ENCODE measurements around the gene ADA.

ADA gene

GRCh38 chr20:44579313-44580081 is 72.0 kb downstream of the ADA start:
- no peak for DNase-seq

GRCh38 chr20:44576297-44576696 is 75.2 kb downstream of the ADA start:
- DNase-seq, result peak; percentile 72

GRCh38 chr20:44574372-44574771 is 77.1 kb downstream of the ADA start:
- DNase-seq, result no peak

- no peak for DNase-seq
These were observed 78.0 kb downstream of the ADA start for GRCh38 chr20:44573501-44573869.

- peak; percentile 94 for DNase-seq
These were observed 78.7 kb downstream of the ADA start for GRCh38 chr20:44572551-44573500.

GRCh38 chr20:44571362-44571988 is 80.0 kb downstream of the ADA start:
- peak; percentile 40 for DNase-seq

- DNase-seq, result no peak
These were observed 81.1 kb downstream of the ADA start for GRCh38 chr20:44570367-44570766.

Data from fibroblast of skin of abdomen (primary cell).